HEK293T (cell line): ENCODE measurements around the gene RFFL.

Experiments
- ARNT ChIP-seq: fragments of 450-650 bp; IDR thresholded peaks from 2 replicates; pipeline ENCODE4 v1.6.1; 2017; ENCODE audit warnings: mild to moderate bottlenecking
- BHLHE40 ChIP-seq: fragments of 450-650 bp; IDR thresholded peaks from 2 replicates; pipeline ENCODE4 v1.6.1; 2016; ENCODE audit warnings: mild to moderate bottlenecking, moderate library complexity, borderline replicate concordance
- ELF4 ChIP-seq: fragments of 450-650 bp; IDR thresholded peaks from 2 replicates; pipeline ENCODE4 v1.6.1; 2017; ENCODE audit warnings: antibody characterized with exemption
- FOXA1 ChIP-seq: fragments of 450-650 bp; IDR thresholded peaks from 2 replicates; pipeline ENCODE4 v1.6.1; 2016; ENCODE audit warnings: mild to moderate bottlenecking
- FOXK2 ChIP-seq: fragments of 450-650 bp; IDR thresholded peaks from 2 replicates; pipeline ENCODE4 v1.6.1; 2016; ENCODE audit warnings: mild to moderate bottlenecking
- FOXM1 ChIP-seq: fragments of 450-650 bp; IDR thresholded peaks from 2 replicates; pipeline ENCODE4 v1.6.1; 2017; ENCODE audit warnings: mild to moderate bottlenecking, borderline replicate concordance
- HDGF ChIP-seq: fragments of 450-650 bp; IDR thresholded peaks from 2 replicates; pipeline ENCODE4 v1.6.1; 2017; ENCODE audit warnings: antibody characterized with exemption, borderline replicate concordance
- L3MBTL2 ChIP-seq: fragments of 450-650 bp; conservative IDR thresholded peaks from 2 replicates; pipeline ENCODE4 v1.6.1; 2016; ENCODE audit warnings: mild to moderate bottlenecking
- NFRKB ChIP-seq: fragments of 450-650 bp; IDR thresholded peaks from 2 replicates; pipeline ENCODE4 v1.6.1; 2016; ENCODE audit warnings: mild to moderate bottlenecking, moderate library complexity
- SP1 ChIP-seq: fragments of 450-650 bp; IDR thresholded peaks from 2 replicates; pipeline ENCODE4 v1.6.1; 2017
- SUZ12 ChIP-seq: fragments of 450-650 bp; IDR thresholded peaks from 2 replicates; pipeline ENCODE4 v1.6.1; 2016; ENCODE audit warnings: mild to moderate bottlenecking
- TARDBP ChIP-seq: fragments of 450-650 bp; IDR thresholded peaks from 2 replicates; pipeline ENCODE4 v1.6.1; 2016
- ZNF384 ChIP-seq: fragments of 450-650 bp; IDR thresholded peaks from 2 replicates; pipeline ENCODE4 v1.6.1; 2016

DNA sequence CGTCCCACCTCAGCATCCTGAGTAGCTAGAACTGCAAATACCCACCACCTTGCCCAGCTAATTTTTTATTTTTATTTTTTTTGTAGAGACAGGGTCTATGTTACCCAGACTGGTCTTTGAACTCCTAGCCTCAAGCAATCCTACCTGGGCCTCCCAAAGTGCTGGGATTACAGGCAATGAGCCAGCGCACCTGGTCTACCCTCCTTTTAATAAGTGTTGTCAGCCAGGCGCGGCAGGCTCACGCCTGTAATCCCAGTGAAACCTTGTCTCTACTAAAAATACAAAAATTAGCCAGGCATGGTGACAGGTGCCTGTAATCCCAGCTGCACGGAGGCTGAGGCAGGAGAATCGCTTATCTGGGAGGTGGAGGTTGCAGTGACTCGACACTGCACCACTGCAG, 19.3 kb downstream of the RFFL start:
- TF ChIP-seq ZNF384 (no peak), NFRKB (no peak), FOXM1 (no peak), FOXK2 (no peak), FOXA1 (no peak), ELF4 (no peak), HDGF (no peak), SP1 (no peak), TARDBP (no peak), SUZ12 (no peak), L3MBTL2 (no peak), BHLHE40 (no peak), ARNT (no peak)
